Stimulated activated CD4-positive, alpha-beta T cell treated with anti-CD3 and anti-CD28 coated beads, Interleukin-2, amount 100 ng/mL, for 4 hours (primary cell): ENCODE measurements around the gene SMG1.

Experiments used
- DNase-seq: peaks from one replicate; pipeline ENCODE4 v3.0.0-alpha.2; 2020; ENCODE audit warnings: low read depth

SMG1 gene

DNA sequence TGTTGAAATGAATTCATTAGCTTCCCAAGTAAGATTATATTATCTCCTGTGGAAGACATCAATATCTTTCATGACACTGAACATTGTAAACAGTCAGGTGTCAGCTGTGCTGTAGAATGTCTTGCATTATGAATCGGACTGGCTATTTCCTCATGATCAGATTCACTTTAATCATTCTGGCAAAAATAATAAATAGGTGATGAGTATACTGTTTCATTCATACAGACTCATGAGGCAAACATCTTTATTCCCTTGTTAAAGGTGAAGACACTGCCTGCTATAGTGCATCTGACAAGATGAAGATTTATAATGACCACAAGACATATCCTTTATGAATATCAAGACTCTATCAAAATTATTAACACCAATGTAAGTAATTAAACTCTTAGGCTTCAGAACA is 73.6 kb downstream of the SMG1 start:
- no peak for DNase-seq

DNA sequence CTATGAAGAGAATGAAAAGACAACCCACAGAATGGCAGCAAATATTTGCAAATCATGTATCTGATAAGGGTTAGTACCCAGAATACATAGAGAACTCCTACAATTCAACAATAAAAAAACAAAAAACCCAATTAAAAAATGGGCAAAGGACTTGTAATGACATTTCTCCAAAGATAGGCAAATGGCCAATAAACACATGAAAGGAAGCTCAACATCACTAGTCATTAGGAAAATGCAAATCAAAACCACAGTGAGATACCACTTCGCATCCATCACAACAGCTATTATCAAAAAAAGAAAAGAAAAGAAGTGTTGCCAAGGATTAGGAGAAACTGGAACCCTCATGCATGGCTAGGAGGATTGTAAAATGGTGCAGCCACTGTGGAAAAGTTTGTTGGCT is 79.8 kb downstream of the SMG1 start:
- DNase-seq: no peak

DNA sequence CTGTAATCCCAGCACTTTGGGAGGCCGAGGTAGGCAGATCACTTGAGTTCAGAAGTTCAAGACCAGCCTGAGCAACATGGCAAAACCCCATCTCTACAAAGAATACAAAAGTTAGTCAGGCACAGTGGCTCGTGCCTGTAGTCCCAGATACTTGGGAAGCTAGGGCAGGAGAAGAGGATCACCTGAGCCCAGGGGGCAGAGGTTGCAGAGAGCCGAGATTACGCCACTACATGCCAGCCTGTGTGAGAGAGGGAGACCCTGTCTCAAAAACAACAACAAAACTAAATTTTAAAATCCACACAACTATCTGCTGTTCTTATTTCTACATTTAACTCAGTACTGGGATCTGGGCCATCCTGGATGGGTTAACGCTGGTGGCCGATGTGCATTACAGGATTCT is 83.6 kb downstream of the SMG1 start:
- no peak for DNase-seq

DNA sequence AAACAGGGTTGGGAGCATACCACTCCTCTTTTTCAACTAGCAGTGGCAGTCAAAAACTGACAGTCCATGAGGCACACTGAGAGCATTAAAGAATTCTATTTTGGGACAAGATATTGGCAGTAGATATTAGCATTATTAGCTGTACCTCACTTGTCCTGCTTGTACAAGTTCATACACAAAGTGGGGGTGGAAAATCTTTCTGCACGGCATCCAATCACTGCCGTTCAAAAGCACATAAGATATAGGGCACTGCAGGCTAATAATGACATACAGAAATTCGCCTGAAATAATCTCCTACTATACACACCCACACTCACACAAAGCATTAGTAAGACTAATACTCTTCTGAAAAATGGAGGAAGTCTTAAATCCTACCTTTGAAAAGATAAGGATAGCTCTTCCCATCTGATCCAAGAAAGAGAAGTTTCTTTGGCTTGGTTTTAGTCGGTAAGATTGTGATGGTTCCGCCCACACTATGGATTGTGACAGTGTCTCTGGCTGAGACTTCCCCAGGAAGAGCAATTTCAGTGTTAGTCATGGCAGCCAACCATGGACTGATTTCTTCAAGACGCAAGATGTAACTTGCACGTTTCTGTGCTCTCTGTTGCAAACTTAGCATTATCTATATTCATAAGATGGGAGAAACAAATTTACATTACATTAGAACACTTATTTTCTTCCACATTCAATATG is 84.2 kb downstream of the SMG1 start:
- no peak for DNase-seq

DNA sequence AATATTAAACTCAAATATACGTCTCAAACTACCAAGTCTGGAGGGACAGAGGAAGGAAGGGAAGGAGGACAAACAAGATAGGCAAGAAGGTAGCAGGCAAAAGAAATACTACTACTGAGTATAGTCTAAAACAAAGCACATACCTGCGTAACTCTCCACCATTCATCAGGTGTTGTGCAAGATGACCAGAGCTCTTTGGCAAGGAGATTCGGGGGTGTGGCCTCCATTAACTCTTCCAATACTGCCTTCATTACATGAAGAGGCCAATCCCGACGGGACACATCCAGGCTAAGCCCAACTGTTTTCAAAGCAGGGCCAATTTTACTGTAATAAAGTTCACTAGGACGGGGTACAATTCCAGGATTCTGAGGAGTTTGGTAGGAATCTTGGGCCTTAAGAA is 86.7 kb downstream of the SMG1 start:
- DNase-seq: no peak

DNA sequence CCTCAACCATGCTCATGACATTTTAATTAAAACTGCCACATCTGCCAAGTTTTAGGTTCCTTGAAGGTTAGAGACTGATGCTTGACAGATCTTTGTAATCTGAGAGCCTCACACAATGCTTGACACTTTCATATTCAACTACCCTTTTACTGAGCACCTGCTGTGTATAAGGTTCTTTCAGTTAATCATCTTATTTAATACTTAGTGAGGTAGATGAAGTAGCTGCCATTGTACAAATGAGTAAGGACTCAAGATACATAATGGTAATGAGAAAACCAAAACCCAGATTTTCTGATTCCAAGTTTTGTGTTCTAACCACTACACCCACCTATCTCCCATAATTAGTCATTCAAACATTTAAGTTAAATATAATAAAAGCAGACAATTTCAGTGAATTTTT is 89.5 kb downstream of the SMG1 start:
- DNase-seq: no peak

DNA sequence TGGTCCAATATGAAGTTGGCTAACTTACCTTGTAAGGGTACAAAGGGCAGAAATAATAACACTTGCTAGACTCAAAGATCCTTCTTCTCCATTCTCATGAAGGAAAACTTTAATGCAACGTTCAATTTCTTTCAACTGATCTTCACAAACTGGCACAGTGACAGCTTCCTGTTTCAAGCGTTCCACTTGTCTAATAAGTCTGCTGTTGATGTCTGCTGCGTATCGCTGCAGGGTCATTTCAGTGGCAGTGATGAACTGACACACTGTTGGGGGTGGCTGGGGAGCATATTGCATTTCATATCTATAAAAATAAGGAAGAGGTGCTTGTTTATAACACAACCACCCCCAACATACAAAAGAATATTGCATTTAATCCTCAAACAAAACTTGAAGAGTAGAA is 91.3 kb downstream of the SMG1 start:
- DNase-seq: no peak

DNA sequence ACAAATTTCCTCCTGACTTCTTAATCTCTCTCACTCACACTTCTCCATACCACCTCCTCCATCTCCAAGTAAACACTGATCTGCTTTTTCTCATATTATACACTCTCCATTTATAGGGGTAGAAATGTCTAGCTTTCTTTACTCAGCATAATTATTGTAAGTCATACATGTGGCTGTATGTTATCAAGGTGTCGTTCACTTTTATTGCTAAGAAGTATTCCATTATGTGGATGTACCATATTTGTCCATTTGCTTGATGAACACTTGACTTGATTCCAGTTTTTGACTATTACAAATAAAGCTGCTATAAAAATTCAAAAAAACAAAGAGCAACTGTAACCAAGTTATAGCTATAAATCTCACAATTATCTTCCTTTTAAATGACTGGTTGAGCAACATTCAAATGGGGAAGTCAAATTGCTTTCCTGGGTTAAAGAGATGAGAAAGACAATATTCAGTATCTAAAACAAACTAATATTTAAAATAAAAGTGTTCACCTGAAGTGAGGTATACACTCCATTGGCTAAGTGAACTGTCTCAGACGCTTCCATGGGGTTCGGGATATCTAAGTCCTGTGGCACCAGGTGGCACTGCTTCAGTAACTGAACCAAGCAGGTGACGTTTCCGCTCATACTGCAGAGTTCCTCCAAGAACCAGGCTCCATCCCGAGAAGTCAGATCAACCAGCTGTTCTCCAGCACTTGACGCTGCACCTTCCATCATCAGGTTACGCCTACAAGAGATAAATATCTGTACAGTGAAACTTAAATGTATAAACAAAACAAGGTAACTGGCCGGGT is 92.3 kb downstream of the SMG1 start:
- no peak for DNase-seq

DNA sequence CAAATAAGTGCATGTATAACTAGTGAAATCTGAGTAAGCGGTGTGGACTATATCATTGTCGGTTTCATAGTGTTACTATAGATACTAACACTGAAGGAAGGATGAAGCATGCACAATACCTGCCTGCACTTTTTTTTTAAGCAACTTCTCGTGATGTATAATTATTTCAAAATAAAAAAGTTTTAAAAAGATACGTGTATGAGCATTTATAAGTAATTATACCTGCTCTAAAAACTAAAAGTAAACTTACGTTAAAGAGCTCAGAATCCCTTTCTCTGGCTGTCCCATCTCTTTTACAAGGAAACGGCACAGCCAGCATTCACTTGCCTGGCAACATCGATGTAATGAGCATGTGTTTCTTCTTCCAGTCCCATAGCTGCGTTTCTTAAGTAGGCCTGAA is 93.6 kb downstream of the SMG1 start:
- no peak for DNase-seq

DNA sequence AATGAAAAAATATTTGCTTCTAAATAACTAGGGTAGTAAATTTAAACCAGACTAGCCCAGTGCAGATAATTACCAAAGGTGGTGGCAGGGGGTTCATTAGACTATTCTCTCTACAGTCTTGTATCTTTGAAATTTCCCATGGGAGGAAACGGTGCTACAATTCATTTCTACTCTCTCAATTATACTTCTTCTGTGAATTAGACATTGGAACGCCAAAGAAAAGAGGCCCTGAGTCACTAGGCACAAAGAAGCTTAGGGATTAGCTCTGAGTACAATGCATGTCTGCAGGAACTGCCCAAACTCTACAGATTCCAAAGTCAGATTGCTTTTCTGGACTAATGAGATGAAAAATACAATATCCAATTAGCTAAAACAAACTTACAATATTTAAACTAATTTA is 94.2 kb downstream of the SMG1 start:
- no peak for DNase-seq

DNA sequence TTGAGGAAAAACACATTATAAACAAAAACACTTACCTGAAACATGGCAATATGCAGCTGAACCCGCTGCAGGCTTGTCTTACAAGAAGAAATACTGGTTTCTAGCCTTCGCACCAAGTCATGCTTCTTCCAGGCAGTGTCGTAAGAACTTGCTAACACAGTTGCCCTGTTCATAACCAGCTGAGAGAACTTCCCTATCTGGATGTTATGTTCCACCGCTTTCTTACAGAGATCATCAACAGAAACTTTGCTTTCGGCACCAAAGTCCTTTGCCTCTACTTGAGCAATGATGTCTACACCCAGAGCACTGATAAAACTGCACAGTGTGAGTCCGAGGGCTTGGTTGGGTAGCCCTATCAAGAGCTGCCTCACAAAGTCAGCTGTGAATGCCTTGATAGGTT is 97.0 kb downstream of the SMG1 start:
- DNase-seq: no peak

DNA sequence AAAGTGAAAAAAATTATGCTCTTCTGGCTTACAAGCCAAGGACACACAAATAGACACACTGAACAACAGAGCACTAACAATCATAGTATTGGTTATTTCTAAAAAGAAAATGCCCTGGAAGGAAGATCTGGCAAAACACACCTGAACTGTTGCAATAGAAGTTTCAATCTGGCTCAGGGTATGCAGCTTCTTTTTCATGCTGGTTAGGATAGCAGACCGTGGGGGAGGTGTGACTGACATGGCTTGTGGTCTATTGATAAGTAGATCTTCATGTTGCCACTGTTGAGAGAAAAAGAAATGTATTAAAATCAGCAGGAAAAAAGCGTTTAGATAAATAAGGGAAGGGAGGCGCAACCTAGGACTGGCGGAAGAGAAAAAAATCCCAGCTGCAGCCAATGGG is 98.3 kb downstream of the SMG1 start:
- DNase-seq: no peak

DNA sequence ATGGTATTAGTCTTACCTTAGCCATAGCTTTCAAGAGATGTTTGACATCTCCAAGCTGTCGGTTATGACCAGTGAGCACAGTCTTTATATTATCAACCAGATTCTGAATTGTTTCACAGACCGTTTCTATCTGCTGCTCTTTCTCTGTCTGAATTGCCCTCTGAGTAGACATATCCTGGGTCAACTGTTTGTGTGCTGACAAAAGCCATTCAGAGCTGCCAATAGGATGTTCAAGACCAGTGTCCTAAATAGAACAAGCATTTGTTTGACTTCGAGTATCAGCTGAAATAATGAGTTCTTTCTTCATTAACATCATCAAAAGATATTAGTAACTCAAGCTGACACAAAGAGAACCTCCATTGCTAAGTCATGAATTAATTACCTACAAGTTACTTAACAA is 109.9 kb downstream of the SMG1 start:
- DNase-seq: no peak

DNA sequence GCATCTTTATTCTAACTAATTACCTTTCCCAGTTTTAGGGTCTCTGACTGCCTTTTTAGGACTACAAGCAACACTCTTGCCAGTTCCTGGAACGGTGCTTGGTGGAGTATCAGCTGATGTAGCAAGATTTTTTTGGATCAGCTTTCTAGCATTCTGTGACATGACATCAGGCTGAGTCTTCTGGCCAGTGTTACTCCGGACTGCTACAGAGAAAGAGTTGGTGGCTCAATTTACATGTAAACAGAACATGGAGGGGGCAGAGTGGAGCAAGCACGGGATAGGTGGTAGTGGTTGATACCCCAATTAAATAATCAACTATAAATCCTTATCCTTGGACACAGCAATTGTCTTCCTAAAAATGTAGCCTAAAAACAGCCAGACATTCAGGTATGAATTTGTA is 114.3 kb downstream of the SMG1 start:
- DNase-seq: no peak

DNA sequence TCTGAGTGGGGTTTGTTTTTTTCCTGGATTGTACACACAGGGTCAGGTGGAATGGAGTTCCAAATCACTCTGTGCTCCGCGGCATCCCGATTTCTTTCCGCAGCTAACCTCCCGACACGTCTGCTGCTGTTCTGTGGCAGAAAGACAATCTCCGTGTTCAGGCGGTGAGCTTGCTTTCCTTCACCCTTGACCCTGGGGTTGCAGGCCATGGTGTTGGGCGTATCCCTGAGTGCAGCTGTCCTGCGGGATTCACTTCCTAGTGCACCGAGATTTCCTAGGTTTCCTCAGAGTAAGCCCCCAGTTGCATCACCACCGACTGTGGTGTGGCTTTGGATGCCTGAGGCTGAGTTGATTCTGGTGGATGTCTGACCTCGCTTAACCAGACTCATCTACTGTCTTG is 117.0 kb downstream of the SMG1 start:
- no peak for DNase-seq

DNA sequence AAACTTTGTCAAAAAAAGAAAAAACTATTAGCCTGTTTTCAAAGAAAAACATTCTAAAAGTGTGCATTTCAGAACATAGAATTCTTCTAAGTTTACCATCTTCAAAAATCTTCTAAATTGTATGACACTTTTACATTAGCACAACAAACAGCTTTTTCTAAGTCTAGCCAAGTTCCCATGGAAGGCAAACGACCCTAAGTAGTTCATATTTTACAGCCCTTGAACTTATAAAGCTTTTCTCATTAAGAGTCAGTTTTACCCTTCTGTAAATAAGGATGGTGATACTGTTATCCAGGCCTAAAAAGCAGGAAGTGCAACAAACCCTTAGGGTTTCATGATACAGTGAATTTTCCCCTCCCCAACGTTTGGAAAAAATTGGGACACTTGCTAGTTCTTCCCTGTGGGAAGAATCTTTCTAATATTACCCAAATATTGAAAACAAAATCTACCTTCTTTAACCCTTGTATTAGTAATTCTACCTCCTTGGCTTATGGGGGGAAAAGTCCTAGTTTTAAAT is 120.9 kb downstream of the SMG1 start:
- DNase-seq: no peak

DNA sequence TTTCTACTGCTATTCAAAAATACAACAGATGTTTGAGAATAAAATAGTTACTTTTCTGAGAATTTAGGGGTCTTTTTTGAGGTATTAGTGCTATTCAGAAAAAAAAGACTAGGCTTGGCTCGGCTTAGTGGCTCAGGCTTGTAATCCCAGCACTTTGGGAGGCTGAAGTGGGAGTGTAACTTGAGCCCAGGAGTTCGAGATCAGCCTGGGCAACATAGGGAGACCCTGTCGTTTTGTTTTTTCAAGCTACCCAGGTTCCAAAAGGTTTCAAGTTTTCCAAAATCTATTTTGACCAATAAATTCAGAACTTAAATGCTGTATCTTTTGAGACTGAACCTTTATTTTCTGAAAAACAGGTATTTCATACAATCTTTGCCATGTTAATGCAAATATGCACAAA is 121.7 kb downstream of the SMG1 start:
- no peak for DNase-seq

DNA sequence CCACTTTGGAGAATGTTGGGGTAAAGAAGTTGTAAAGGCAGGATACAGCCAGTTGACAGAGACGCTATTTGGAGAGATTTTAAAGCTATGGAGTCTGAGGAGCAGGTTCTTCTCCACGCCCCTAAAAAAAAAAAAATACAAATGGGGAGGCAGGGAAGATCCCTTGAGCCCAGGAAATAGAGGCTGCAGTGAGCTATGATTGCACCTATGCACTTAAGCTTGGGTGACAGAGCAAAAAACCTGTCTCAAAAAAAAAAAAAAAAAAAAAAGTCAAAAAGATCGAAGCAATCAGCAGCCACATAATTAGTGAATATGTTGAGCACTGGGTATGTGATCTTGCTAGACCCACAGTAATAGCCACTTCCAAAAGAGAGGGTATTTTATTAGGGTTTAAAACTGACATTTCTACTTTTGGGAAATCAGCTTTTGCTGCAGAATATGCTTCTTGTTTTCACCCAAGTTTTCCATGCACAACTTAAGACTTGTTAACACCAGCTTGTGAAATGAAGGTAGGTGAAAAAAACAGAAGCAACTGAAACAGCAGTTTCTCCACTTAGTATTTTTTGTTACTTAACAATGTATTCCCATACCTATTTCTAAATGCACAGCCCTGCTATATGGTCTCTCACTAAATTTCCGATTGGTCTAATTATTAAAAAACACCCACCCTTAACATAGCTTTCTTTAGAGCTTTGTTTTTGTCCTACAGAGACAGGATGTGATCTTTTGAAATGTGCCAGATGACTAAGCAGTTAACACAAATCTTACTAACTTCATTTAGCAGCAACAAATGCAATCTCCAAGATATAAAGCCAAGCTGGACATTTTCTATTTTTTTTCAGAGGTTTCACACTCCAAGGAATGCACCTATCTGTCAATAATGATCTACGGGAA is 122.4 kb downstream of the SMG1 start:
- DNase-seq: no peak

DNA sequence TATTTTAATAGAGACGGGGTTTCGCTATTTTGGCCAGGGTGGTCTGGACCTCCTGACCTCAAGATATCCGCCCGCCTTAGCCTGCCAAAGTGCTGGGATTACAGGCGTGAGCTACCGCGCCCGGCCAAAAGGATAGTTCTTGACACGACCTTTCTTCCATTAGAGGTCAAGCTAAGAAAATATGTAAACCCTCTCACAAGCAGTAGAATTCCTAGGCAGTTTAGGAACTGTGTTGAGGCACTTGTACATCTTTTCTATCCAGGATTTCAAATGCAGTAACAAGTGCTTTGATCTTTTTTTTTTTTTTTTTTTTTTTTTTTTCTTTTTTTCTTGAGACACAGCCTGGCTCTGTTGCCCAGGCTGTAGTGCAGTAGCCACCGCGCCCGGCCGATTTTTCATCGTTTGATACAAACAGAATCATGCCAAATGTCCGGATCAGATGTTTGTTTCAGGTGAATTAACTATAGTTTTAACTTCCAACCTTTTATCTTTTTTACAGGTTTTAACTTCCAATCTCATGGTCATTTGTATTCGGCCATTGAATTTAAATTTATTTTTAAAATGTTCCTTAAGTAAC is 123.4 kb downstream of the SMG1 start:
- DNase-seq: no peak

DNA sequence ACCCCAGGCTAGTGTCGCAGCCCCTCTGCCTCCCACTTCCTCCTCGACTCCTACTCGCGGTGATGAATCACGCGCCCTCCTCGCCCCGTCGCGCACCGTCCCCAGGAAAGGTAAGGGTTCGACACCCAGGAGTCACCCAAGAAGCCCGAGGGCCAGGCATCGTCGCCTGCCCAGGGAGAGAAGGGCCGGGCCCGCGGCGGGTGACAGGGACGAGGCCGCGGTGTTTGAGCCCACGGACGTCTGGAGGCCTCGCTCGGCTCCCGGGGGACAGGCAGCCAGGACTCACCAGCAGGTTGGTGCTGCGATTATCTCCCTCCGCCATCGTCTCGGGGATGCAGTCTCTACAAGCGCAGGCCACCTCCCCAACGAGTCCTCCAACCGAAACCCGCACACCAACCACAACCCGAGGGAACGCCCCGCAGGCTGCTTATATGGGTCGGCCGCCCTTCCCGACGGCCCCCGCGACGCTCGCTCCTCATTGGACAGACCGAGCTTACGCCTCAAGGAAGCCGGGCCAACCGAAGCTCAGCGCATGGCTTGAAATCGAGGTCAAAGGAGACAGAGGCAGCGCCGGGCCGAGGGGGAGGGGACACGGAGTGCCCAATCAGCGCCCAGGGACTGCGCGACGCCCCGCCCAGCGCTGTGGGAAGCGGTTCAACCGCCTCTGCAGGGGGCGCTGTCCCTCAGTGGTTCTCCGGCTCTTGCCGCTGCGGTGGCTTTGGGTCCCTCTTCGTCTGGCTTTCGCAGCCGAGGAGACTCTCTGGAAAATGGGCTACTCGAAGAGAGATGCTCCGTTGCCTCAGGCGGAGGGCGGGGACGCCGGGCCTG is 124.8 kb downstream of the SMG1 start, which contains the start of gene ARL6IP1:
Gene ARL6IP1, minus strand, starts transcription at position 405 of the 828 bp plus-strand sequence. Its CDS starts 83 bp downstream, at position 322.
- DNase-seq: peak; percentile 99

DNA sequence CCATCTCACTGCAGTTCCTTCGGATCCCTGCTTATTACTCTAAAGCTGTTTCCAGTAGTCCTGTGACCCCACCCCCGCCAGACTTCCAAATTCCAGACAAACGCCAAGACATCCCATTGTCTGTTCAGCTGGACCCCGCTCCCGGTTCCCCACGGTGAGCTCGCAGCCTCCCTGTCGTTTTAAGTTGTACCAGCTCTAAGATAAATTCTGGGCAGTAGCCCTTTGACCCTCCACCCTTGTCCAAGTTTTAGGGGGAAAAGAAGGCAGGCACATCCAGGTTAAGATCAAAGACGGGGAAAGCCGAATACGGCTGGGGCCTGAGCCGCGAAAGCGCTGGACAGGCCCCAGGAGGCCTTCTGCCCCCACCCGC is 125.4 kb downstream of the SMG1 start:
- DNase-seq: no peak
